H1 (cell line): ENCODE measurements around the gene EIF4E2. TPM values are rescaled to one million over a fixed set of nuclear protein-coding genes. Genes with fewer than 3 reads are reported as not detected.

Experiments
- CTCF ChIA-PET: fragments of 300-600 bp; sonication (Branson Sonifier 250); formaldehyde crosslinking; loops from one replicate; lab custom pipeline; 2021; ENCODE audit not compliant: partially characterized antibody; lab: Charles Lee
- POLR2A ChIA-PET: fragments of 300-600 bp; sonication (Branson Sonifier 250); formaldehyde crosslinking; loops from one replicate; lab custom pipeline; 2021; ENCODE audit warnings: inconsistent platforms; ENCODE audit not compliant: partially characterized antibody; lab: Charles Lee
- DNase-seq, 2 experiments: peaks; one replicate each; pipeline versions ENCODE4 v3.0.0 to v3.0.0-alpha.2; 2010 to 2022; ENCODE audit warnings: low spot score in 2 of 2, low read depth in 1 of 2, mixed read lengths in 1 of 2
- FAIRE-seq: peaks from 2 replicates; lab custom pipeline; 2011; peaks lifted over from hg19 to GRCh38; lab: Jason Lieb, UNC
- H2AFZ ChIP-seq: 2 replicates; pipeline ENCODE4 v1.8.1; 2012; ENCODE audit warnings: low read length, inconsistent platforms
- H2AK5ac ChIP-seq: 2 replicates; pipeline ENCODE4 v1.6.1; 2013; ENCODE audit warnings: low read depth, low read length
- H2BK120ac ChIP-seq: replicated peaks from 2 replicates; pipeline ENCODE3; 2013; ENCODE audit warnings: low read depth, low read length, inconsistent platforms
- H2BK12ac ChIP-seq: 2 replicates; pipeline ENCODE4 v1.6.1; 2013; ENCODE audit warnings: low read depth, low read length
- H2BK15ac ChIP-seq: 2 replicates; pipeline ENCODE4 v1.6.1; 2013; ENCODE audit warnings: low read length
- H2BK20ac ChIP-seq: 2 replicates; pipeline ENCODE4 v1.6.1; 2013; ENCODE audit warnings: low read length
- H2BK5ac ChIP-seq: 2 replicates; pipeline ENCODE4 v1.6.1; 2013; ENCODE audit warnings: low read depth, low read length
- H3K14ac ChIP-seq: 2 replicates; pipeline ENCODE4 v1.6.1; 2013; ENCODE audit warnings: inconsistent platforms; ENCODE audit not compliant: insufficient read length
- H3K18ac ChIP-seq: 2 replicates; pipeline ENCODE4 v1.6.1; 2013; ENCODE audit warnings: low read length; ENCODE audit errors: extremely low read depth
- H3K23ac ChIP-seq: 2 replicates; pipeline ENCODE4 v1.6.1; 2013; ENCODE audit warnings: inconsistent platforms; ENCODE audit not compliant: insufficient read length
- H3K23me2 ChIP-seq: 2 replicates; pipeline ENCODE4 v1.6.1; 2013; ENCODE audit warnings: low read depth, low read length
- H3K27ac ChIP-seq: 2 replicates; pipeline ENCODE4 v1.6.1; 2011; ENCODE audit warnings: low read depth, low read length, inconsistent platforms
- H3K27me3 ChIP-seq, 4 experiments: replicated peaks in 1 of 4; 1 replicate in 1 of 4; 2 replicates in 3 of 4; pipeline versions ENCODE4 v1.6.1 to v1.8.1; 2011 to 2013; ENCODE audit warnings: low read length in 3 of 4, mild to moderate bottlenecking in 3 of 4, inconsistent platforms in 2 of 4, mixed read lengths in 2 of 4, moderate library complexity in 1 of 4; ENCODE audit not compliant: control insufficient read depth in 3 of 4, insufficient read depth in 3 of 4; ENCODE audit errors: extremely low read depth in 1 of 4
- H3K36me3 ChIP-seq, 4 experiments: 2 replicates each; pipeline versions ENCODE4 v1.6.1 to v1.8.1; 2011 to 2013; ENCODE audit warnings: mild to moderate bottlenecking in 4 of 4, low read length in 3 of 4, moderate library complexity in 2 of 4, control low read depth in 1 of 4, inconsistent platforms in 1 of 4; ENCODE audit not compliant: insufficient read depth in 4 of 4, control insufficient read depth in 2 of 4
- H3K4ac ChIP-seq: replicated peaks from 2 replicates; pipeline ENCODE3; 2013; ENCODE audit warnings: low read length, low read depth, mixed read lengths, inconsistent platforms; ENCODE audit not compliant: insufficient read length
- H3K4me1 ChIP-seq, 4 experiments: replicated peaks in 1 of 4; 1 replicate in 1 of 4; 2 replicates in 3 of 4; pipeline versions ENCODE4 v1.6.1 to v1.8.1; 2011 to 2013; ENCODE audit warnings: low read length in 3 of 4, inconsistent platforms in 2 of 4, mixed read lengths in 1 of 4; ENCODE audit not compliant: insufficient read depth in 4 of 4, control insufficient read depth in 3 of 4
- H3K4me2 ChIP-seq, 2 experiments: 2 replicates each; pipeline versions ENCODE4 v1.6.1 to v1.8.1; 2011 to 2013; ENCODE audit warnings: low read depth in 2 of 2, low read length in 2 of 2, control low read depth in 1 of 2, inconsistent platforms in 1 of 2, mild to moderate bottlenecking in 1 of 2; ENCODE audit not compliant: insufficient read depth in 1 of 2
- H3K4me3 ChIP-seq, 4 experiments: fragments of 200-600, 300-600 bp in 1 of 4; sonication (generic), shearing (Covaris generic), sonication (Bioruptor Twin) in 1 of 4; 2 replicates each; pipeline versions ENCODE4 v1.5.1 to v1.8.1; 2011 to 2016; ENCODE audit warnings: low read length in 4 of 4, low read depth in 3 of 4, control low read depth in 2 of 4, inconsistent platforms in 2 of 4, mild to moderate bottlenecking in 2 of 4, mixed read lengths in 1 of 4, moderate library complexity in 1 of 4; ENCODE audit not compliant: insufficient read depth in 2 of 4; ENCODE audit errors: extremely low read depth in 1 of 4
- H3K56ac ChIP-seq: replicated peaks from 2 replicates; pipeline ENCODE3; 2013; ENCODE audit warnings: low read depth, mild to moderate bottlenecking, mixed read lengths, low read length, inconsistent platforms; ENCODE audit not compliant: insufficient read length
- H3K79me1 ChIP-seq: 2 replicates; pipeline ENCODE4 v1.6.1; 2013; ENCODE audit warnings: low read depth, low read length, control low read depth
- H3K79me2 ChIP-seq, 2 experiments: 2 replicates each; pipeline versions ENCODE4 v1.6.1 to v1.8.1; 2012 to 2013; ENCODE audit warnings: low read length in 2 of 2, mild to moderate bottlenecking in 2 of 2, inconsistent platforms in 1 of 2; ENCODE audit not compliant: insufficient read depth in 2 of 2, control insufficient read depth in 1 of 2
- H3K9ac ChIP-seq, 4 experiments: replicated peaks in 1 of 4; 1 replicate in 1 of 4; 2 replicates in 3 of 4; pipeline versions ENCODE4 v1.6.1 to v1.8.1; 2011 to 2013; ENCODE audit warnings: low read depth in 3 of 4, low read length in 3 of 4, control low read depth in 2 of 4, mild to moderate bottlenecking in 2 of 4, moderate library complexity in 2 of 4, inconsistent platforms in 1 of 4; ENCODE audit errors: extremely low read depth in 1 of 4
- H3K9me3 ChIP-seq, 2 experiments: 2 replicates each; pipeline versions ENCODE4 v1.6.1 to v1.8.1; 2012 to 2013; ENCODE audit warnings: mild to moderate bottlenecking in 2 of 2, moderate library complexity in 2 of 2, control low read depth in 1 of 2, inconsistent platforms in 1 of 2, low read depth in 1 of 2, low read length in 1 of 2, mixed read lengths in 1 of 2; ENCODE audit not compliant: insufficient read depth in 2 of 2
- H4K20me1 ChIP-seq, 2 experiments: replicated peaks in 1 of 2; 2 replicates each; pipeline versions ENCODE3 to v1.8.1; 2011 to 2013; ENCODE audit warnings: inconsistent platforms in 2 of 2, low read length in 2 of 2, mild to moderate bottlenecking in 1 of 2; ENCODE audit not compliant: insufficient read depth in 2 of 2, control insufficient read depth in 1 of 2
- H4K5ac ChIP-seq: 2 replicates; pipeline ENCODE4 v1.6.1; 2013; ENCODE audit warnings: low read length, low read depth, mixed read lengths, inconsistent platforms; ENCODE audit not compliant: insufficient read length
- H4K8ac ChIP-seq: 2 replicates; pipeline ENCODE4 v1.8.0; 2013; ENCODE audit warnings: mild to moderate bottlenecking, moderate library complexity, low read length, inconsistent platforms; ENCODE audit not compliant: insufficient read depth; ENCODE audit errors: extremely low read depth
- H4K91ac ChIP-seq: replicated peaks from 2 replicates; pipeline ENCODE3; 2013; ENCODE audit warnings: low read length, mixed read lengths, inconsistent platforms; ENCODE audit not compliant: insufficient read length
- ASH2L ChIP-seq: fragments of 200-600, 300-600 bp; sonication (generic); IDR thresholded peaks from one replicate; pipeline ENCODE4 v1.7.1; 2017; ENCODE audit warnings: low read length
- BRCA1 ChIP-seq: IDR thresholded peaks from 2 replicates; pipeline ENCODE4 v1.6.1; 2012; ENCODE audit warnings: low read depth, low read length, improper control_type of control experiment
- EZH2 ChIP-seq: fragments of 200-600 bp; sonication (generic); IDR thresholded peaks from 2 replicates; pipeline ENCODE4 v1.7.1; 2012; ENCODE audit warnings: low read depth, mild to moderate bottlenecking, moderate library complexity, low read length, inconsistent platforms; ENCODE audit not compliant: severe bottlenecking
- FOSL1 ChIP-seq: IDR thresholded peaks from 2 replicates; pipeline ENCODE4 v1.6.1; 2011; ENCODE audit warnings: mild to moderate bottlenecking, low read depth, low read length, moderate library complexity; ENCODE audit not compliant: insufficient read depth
- GTF2F1 ChIP-seq: IDR thresholded peaks from 2 replicates; pipeline ENCODE4 v1.6.1; 2012; ENCODE audit warnings: low read depth, low read length, improper control_type of control experiment, borderline replicate concordance
- HDAC2 ChIP-seq, 2 experiments: fragments of 300-600 bp in 1 of 2; sonication (generic) in 1 of 2; IDR thresholded peaks; 2 replicates each; pipeline ENCODE4 v1.6.1; 2011 to 2012; ENCODE audit warnings: low read depth in 2 of 2, low read length in 2 of 2, mild to moderate bottlenecking in 2 of 2, moderate library complexity in 2 of 2, borderline replicate concordance in 1 of 2, inconsistent platforms in 1 of 2
- JUND ChIP-seq: IDR thresholded peaks from 2 replicates; pipeline ENCODE4 v1.6.1; 2011; ENCODE audit warnings: mild to moderate bottlenecking, improper control_type of control experiment, low read length
- KDM4A ChIP-seq: IDR thresholded peaks from one replicate; pipeline ENCODE4 v1.7.1; 2012; ENCODE audit warnings: low read depth, mild to moderate bottlenecking, moderate library complexity, low read length, inconsistent platforms; ENCODE audit not compliant: severe bottlenecking
- POU5F1 ChIP-seq: IDR thresholded peaks from 2 replicates; pipeline ENCODE4 v1.6.1; 2011; ENCODE audit warnings: low read depth, mild to moderate bottlenecking, low read length, moderate library complexity
- RBBP5 ChIP-seq: IDR thresholded peaks from 2 replicates; pipeline ENCODE4 v1.7.1; 2012; ENCODE audit warnings: low read depth, mild to moderate bottlenecking, inconsistent platforms, low read length, moderate library complexity, borderline replicate concordance
- RNF2 ChIP-seq: fragments of 200-900, 300-1000 bp; sonication (generic); IDR thresholded peaks from 2 replicates; pipeline ENCODE4 v1.7.1; 2016; ENCODE audit warnings: borderline replicate concordance, low read depth, mild to moderate bottlenecking, antibody characterized with exemption, low read length; ENCODE audit not compliant: poor library complexity, severe bottlenecking; ENCODE audit errors: missing control alignments
- SP1 ChIP-seq: IDR thresholded peaks from 2 replicates; pipeline ENCODE4 v1.6.1; 2011; ENCODE audit warnings: low read depth, low read length
- TBP ChIP-seq: IDR thresholded peaks from 2 replicates; pipeline ENCODE4 v1.6.1; 2011; ENCODE audit warnings: low read depth, low read length, improper control_type of control experiment
- polyA plus RNA-seq, 7 experiments: library from polyadenylated mRNA; depleted of rRNA in 3 of 7; stranded (reverse) in 5 of 7; unstranded in 2 of 7; fragments of >200 nt in 5 of 7; fragments of 200-250 nt in 2 of 7; gene quantifications; 1 replicate in 5 of 7; 2 replicates in 1 of 7; 4 replicates in 1 of 7; pipeline versions ENCODE4 v1.2.1 to v1.2.3, GENCODE V29; 2011 to 2013; ENCODE audit warnings: missing spikeins in 2 of 7, mixed read lengths in 2 of 7
- total RNA-seq: library from RNA; stranded (reverse); fragmentation: NEBNext Ultra II Directional; extraction: Animal tissue kit (Norgen Biotek cat#: 25700); gene quantifications from 2 replicates; pipeline ENCODE4 v1.2.1, GENCODE V29; 2021

EIF4E2 gene
- total and polyA plus RNA-seq, 2 of the 8 experiments (the other 6 are each of a cell fraction or from before 2014, with no cell fraction given) = 39.4 to 114 TPM

- POLR2A ChIA-PET = interaction anchor here (2.8 kb wide), 1 partner anchor 14 kb away, joined by 10 read pairs; no protein-coding TSS in a partner anchor
- no peak overlapping the region for H3K4me2 ChIP-seq
Measured at GRCh38 chr2:232567721-232568120, 17.2 kb downstream of the EIF4E2 start.

More at GRCh38 chr2:232567721-232568120, 17.2 kb downstream of the EIF4E2 start:
- Histone ChIP-seq H2BK5ac (no peak overlapping the region), H3K9me3 (no peaks in the 10 kb centered on the region), H2BK20ac (no peak overlapping the region), H3K27ac (no peak overlapping the region), H3K14ac (no peak overlapping the region), H2BK15ac (no peak overlapping the region), H3K27me3 (no peaks in the 10 kb centered on the region), H3K79me1 (peaks cover 2% of the 10 kb centered on the region; the same call in 1 of the 2 replicates), H3K4me3 (no peak overlapping the region), H3K4me1 (no peaks in the 10 kb centered on the region), H3K23ac (no peak overlapping the region), H3K4ac (no peak overlapping the region), H3K79me2 (no peaks in the 10 kb centered on the region), H3K18ac (no peak overlapping the region), H3K23me2 (no peaks in the 10 kb centered on the region), H3K9ac (no peak overlapping the region), H4K5ac (no peak overlapping the region), H2AK5ac (no peak overlapping the region), H2BK120ac (no peak overlapping the region), H4K8ac (no peak overlapping the region), H4K91ac (no peak overlapping the region), H3K36me3 (peaks cover 11 to 67% (median 45%) of the 10 kb centered on the region in 4 experiments), H2BK12ac (no peak overlapping the region), H2AFZ (no peak overlapping the region), H3K56ac (no peak overlapping the region), H4K20me1 (peaks cover 0 to 8% of the 10 kb centered on the region in 2 experiments)
- FAIRE-seq (no peak), DNase-seq (no peak)
- TF ChIP-seq KDM4A (no peak), SP1 (no peak), FOSL1 (no peak), POU5F1 (no peak), HDAC2 (IDR thresholded peaks at IDR 0.05; ENCODE audit: borderline replicate concordance in 1 of 2, low read depth in 2 of 2, low read length in 2 of 2) (no peak), TBP (no peak), EZH2 (no peak), JUND (no peak), RBBP5 (no peak), BRCA1 (no peak), RNF2 (no peak), ASH2L (no peak), GTF2F1 (no peak)
- CTCF ChIA-PET = interaction anchor here (0.6 to 1.1 kb wide), 3 partner anchors 12 to 232 kb away, joined by 3 to 4 read pairs (median 3); no protein-coding TSS in a partner anchor
